ENCODE results near the gene RALA. TPM values are rescaled to one million over a fixed set of nuclear protein-coding genes. Genes with fewer than 3 reads are reported as not detected.

The RALA gene
- total RNA-seq, 1 donor from 2014 or later = 42.6 TPM

DNA sequence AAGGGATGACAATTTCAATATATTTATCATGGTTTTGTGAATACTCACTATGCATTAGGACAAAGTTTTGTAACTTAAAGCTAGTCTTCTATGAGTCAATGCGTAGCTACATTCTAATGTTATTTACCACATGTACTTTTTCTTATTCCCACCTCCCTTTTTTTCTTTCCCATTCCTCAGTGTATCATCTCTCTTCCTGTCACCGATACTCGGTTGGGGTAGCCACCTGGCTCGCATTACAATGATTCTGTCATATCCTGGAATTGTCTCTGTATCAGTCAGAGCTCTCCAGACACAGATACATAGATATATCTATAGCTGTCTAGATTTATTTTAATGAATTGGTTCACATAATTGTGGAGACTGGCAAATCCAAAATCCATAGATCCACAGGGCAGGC is 9.8 kb upstream of the RALA start:
- H3K4me3 Mint-ChIP-seq = no peak overlapping the region
- peaks cover 11% of the 10 kb centered on the region for H3K4me1 Mint-ChIP-seq (ENCODE audit: unreplicated experiment)
- H3K27me3 Mint-ChIP-seq = peaks cover 13% of the 10 kb centered on the region
- no peak overlapping the region for H3K27ac Mint-ChIP-seq
- H3K36me3 Mint-ChIP-seq = no peaks in the 10 kb centered on the region
- no peaks in the 10 kb centered on the region for H3K9me3 Mint-ChIP-seq
- TF ChIP-seq, protein P1, sequence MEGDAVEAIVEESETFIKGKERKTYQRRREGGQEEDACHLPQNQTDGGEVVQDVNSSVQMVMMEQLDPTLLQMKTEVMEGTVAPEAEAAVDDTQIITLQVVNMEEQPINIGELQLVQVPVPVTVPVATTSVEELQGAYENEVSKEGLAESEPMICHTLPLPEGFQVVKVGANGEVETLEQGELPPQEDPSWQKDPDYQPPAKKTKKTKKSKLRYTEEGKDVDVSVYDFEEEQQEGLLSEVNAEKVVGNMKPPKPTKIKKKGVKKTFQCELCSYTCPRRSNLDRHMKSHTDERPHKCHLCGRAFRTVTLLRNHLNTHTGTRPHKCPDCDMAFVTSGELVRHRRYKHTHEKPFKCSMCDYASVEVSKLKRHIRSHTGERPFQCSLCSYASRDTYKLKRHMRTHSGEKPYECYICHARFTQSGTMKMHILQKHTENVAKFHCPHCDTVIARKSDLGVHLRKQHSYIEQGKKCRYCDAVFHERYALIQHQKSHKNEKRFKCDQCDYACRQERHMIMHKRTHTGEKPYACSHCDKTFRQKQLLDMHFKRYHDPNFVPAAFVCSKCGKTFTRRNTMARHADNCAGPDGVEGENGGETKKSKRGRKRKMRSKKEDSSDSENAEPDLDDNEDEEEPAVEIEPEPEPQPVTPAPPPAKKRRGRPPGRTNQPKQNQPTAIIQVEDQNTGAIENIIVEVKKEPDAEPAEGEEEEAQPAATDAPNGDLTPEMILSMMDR (conservative IDR thresholded peaks at IDR 0.05) = no peak
- no peak for DNase-seq (ENCODE audit: extremely low spot score, unreplicated experiment)

- DNase-seq (ENCODE audit: extremely low spot score, unreplicated experiment) = no peak
- Mint-ChIP-seq H3K4me1 (ENCODE audit: unreplicated experiment) (peaks cover 5% of the 10 kb centered on the region), H3K27ac (no peak overlapping the region), H3K27me3 (peaks cover 7% of the 10 kb centered on the region), H3K36me3 (no peaks in the 10 kb centered on the region), H3K4me3 (no peak overlapping the region), H3K9me3 (no peaks in the 10 kb centered on the region)
- TF ChIP-seq, protein P1 (conservative IDR thresholded peaks at IDR 0.05) = no peak
Observed at GRCh38 chr7:39614299-39614698, 9.1 kb upstream of the RALA start.

DNA sequence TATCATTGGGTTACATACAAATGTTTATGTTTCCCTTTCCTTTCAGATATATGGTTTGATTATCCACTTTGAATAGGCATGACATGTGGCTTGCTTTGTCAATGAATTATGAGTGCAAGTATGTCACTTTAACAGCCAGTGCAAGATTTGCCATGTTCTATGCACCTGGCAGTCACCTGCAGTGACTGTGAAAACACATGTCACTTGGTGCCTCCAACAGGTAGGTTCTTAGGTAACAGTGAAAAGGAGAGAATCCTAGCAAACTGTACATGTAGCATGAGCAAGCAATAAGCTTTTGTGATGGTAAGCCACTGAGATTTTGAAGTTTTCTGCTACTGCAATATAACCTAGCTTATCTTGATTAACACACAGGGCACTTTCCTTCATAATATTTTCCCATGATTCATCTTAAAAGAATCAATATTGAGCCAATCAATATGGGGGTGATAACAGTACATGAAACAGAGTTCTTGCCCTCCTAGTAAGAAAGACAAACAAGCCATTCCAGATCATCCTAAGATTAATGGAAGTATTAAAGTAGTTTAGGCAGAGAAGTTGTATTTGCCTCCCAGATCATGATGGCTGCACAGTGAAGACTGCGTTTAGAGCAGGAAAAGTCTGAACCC is 7.9 kb upstream of the RALA start:
- H3K4me1 Mint-ChIP-seq (ENCODE audit: unreplicated experiment) = no peaks in the 10 kb centered on the region
- no peaks in the 10 kb centered on the region for H3K9me3 Mint-ChIP-seq
- H3K27me3 Mint-ChIP-seq = peaks cover 3% of the 10 kb centered on the region

DNA sequence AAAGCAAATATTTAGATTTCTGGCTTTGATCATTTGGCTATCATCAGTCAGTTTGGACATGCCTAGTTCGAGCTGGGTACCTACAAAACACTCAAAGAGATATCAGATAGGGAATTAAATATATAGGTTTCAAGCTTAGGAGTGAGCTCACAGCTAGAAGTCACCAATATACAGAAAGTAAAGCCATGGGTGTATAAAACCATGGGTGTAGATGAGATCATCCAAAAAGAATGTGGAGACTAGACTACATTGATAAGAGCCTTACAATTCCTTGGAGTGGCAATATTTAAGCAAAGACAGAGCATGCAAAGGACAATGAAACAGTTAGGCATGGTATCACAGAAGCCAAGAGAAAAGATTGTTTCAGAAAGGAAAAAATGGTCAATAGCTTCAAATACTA is 7.2 kb upstream of the RALA start:
- no peak overlapping the region for H3K4me3 Mint-ChIP-seq

More for the DNA sequence above, 7.9 kb upstream of the RALA start:
- TF ChIP-seq, protein P1 (conservative IDR thresholded peaks at IDR 0.05) = no peak
- Mint-ChIP-seq H3K4me3 (no peak overlapping the region), H3K27ac (peak overlapping the region; percentile 8), H3K36me3 (no peaks in the 10 kb centered on the region)
- no peak for DNase-seq (ENCODE audit: extremely low spot score, unreplicated experiment)

GRCh38 chr7:39617005-39617404 is 6.4 kb upstream of the RALA start:
- Mint-ChIP-seq H3K36me3 (no peaks in the 10 kb centered on the region), H3K27me3 (no peaks in the 10 kb centered on the region), H3K4me3 (no peak overlapping the region), H3K4me1 (ENCODE audit: unreplicated experiment) (peaks cover 3% of the 10 kb centered on the region), H3K9me3 (no peaks in the 10 kb centered on the region), H3K27ac (no peak overlapping the region)
- DNase-seq (ENCODE audit: extremely low spot score, unreplicated experiment) = no peak
- TF ChIP-seq, protein P1 (conservative IDR thresholded peaks at IDR 0.05) = no peak

More for the DNA sequence above, 7.2 kb upstream of the RALA start:
- TF ChIP-seq, protein P1 (conservative IDR thresholded peaks at IDR 0.05) = no peak
- Mint-ChIP-seq H3K27me3 (no peaks in the 10 kb centered on the region), H3K4me1 (ENCODE audit: unreplicated experiment) (no peaks in the 10 kb centered on the region), H3K9me3 (no peaks in the 10 kb centered on the region), H3K27ac (no peak overlapping the region), H3K36me3 (no peaks in the 10 kb centered on the region)
- DNase-seq (ENCODE audit: extremely low spot score, unreplicated experiment) = no peak
